ENCODE data around the gene PIGC. TPM values are rescaled to one million over a fixed set of nuclear protein-coding genes. Genes with fewer than 3 reads are reported as not detected.

Gene PIGC
- total RNA-seq, 1 experiment from 2014 or later, result 17.5 TPM

GRCh38 chr1:172421974-172422604 lies 21.8 kb downstream of the PIGC start:
- Histone ChIP-seq H3K14ac (ENCODE audit: insufficient read depth, low read length) (no peak overlapping the region), H3K9ac (ENCODE audit: extremely low read depth, insufficient read length, low read length) (no peak overlapping the region), H4K20me1 (ENCODE audit: control insufficient read depth, insufficient read depth, insufficient read length) (no peaks in the 10 kb centered on the region), H2BK20ac (ENCODE audit: low read depth, low read length, poor library complexity, severe bottlenecking) (no peak overlapping the region), H4K91ac (ENCODE audit: insufficient read length, low read depth, low read length) (no peak overlapping the region), H2BK120ac (ENCODE audit: low read depth, low read length, poor library complexity, severe bottlenecking) (no peak overlapping the region), H2AK5ac (ENCODE audit: insufficient read length, low read length) (no peak overlapping the region), H3K79me1 (ENCODE audit: insufficient read depth, low read depth, low read length, poor library complexity, severe bottlenecking) (no peaks in the 10 kb centered on the region), H3K27ac (ENCODE audit: insufficient read length, low read depth, low read length) (no peak overlapping the region), H3K4ac (ENCODE audit: low read depth, low read length) (no peak overlapping the region), H2BK12ac (ENCODE audit: insufficient read length, low read depth, low read length) (no peak overlapping the region), H3K18ac (ENCODE audit: insufficient read length, low read depth, low read length) (no peak overlapping the region), H3K79me2 (ENCODE audit: insufficient read depth, low read length) (no peaks in the 10 kb centered on the region), H2BK15ac (ENCODE audit: low read depth, low read length) (no peak overlapping the region), H3K23ac (ENCODE audit: insufficient read length, low read depth, low read length) (no peak overlapping the region), H4K8ac (replicated peaks; ENCODE audit: insufficient read length, low read depth, low read length) (no peak overlapping the region), H3K27me3 (ENCODE audit: insufficient read depth, low read length) (no peaks in the 10 kb centered on the region), H3T11ph (ENCODE audit: low read length) (no peak overlapping the region), H2BK5ac (ENCODE audit: insufficient read length, low read length) (no peak overlapping the region), H3K23me2 (ENCODE audit: insufficient read length, low read depth, low read length, poor library complexity, severe bottlenecking) (no peaks in the 10 kb centered on the region), H4K5ac (ENCODE audit: insufficient read length, low read depth, low read length) (no peak overlapping the region), H3K4me1 (ENCODE audit: insufficient read depth, low read length) (no peaks in the 10 kb centered on the region), H3K4me2 (ENCODE audit: insufficient read depth, insufficient read length, low read length) (no peak overlapping the region), H3K56ac (ENCODE audit: insufficient read length, low read depth, low read length) (no peak overlapping the region), H3K9me3 (ENCODE audit: control insufficient read depth, low read depth, low read length) (no peaks in the 10 kb centered on the region), H2AFZ (ENCODE audit: low read length) (no peak overlapping the region)
- no CpG with 5 or more reads among the region's 5 CpGs for WGBS (ENCODE audit: extremely low coverage, insufficient read length, low lambda C conversion rate)
- Mint-ChIP-seq H3K9me3 (no peaks in the 10 kb centered on the region), H3K27ac (peak overlapping the region in 1 of 3 experiments; percentile 20; a peak in 1 of 7 replicates), H3K4me3 (no peak overlapping the region), H3K36me3 (ENCODE audit: insufficient read depth in 1 of 3, low read depth in 3 of 3) (no peaks in the 10 kb centered on the region; a peak in 1 of 7 replicates), H3K4me1 (peaks cover 19% of the 10 kb centered on the region in 2 experiments), H3K27me3 (ENCODE audit: low read depth) (no peaks in the 10 kb centered on the region)
- TF ChIP-seq CTCF (conservative IDR thresholded peaks at IDR 0.05), result no peak
- no peak for DNase-seq

Data from H9 (cell line).